ENCODE data around the gene DDHD1.
"Not testable (repeated sequence)": the region's sequence is repeated elsewhere in the genome, so short reads cannot be mapped to it uniquely, and the experiment has no call there.

DDHD1 gene

DNA sequence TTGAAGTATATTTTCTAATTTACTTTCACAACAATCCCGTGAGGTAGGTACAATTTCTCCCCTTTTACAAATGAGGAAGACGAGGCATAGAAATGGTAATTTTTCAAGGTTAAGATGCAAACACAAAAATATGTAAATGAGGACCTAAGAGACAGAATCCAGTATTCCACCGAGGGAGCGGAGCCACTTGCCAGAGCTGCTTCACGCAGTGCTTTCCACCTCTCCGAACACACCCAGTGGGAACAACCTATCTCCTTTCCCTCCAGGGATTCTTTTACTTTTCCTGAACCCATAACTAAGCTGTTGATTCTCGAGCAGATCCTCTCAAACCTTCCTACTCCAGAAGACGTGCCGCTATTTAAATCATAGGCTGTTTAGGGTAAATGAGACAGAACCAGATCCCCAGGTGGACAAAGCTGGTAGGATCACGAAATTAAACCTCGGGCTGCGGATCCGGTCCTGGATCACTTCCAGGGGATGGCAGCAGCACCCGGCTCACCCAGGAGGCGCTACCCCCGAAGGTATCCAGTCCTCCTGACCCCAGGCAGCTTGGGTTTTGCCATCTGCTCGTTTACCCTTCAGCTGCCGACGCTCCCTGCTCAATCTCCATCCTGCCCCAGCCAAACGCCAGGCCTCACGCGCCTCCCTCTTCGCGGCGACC lies 1.5 kb downstream of the DDHD1 start:
- DNase-seq, result peak; percentile 47

DNA sequence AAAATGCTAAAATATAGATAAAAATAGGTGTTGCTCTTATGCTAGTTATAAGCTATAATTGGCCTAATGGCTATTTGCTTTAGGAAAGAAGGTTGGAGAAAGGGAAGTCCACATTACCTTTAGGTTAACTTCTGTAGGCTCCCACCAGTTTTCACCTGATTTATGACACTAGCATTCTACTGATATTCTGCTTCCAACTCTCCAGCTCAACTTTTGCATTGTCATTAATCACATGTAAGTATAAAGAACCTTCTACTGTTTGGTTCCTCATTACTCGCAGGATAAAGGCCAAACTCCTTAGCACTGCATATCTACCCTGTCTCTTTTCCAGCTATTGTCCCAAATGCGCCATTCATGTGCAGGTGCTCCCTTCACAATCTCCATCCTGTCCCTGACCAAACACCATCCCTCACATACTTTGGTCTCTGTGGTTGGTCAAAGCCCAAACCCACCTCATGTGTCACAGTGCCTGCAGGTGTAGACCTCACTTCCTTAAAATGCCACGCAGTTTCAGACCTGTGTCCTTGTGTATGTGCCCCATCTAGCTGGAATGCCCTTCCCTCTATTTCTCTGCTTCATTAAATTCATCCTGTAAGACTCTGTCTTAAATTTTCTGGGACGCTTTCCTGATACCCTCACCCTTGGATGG lies 3.3 kb downstream of the DDHD1 start:
- DNase-seq, result no peak

DNA sequence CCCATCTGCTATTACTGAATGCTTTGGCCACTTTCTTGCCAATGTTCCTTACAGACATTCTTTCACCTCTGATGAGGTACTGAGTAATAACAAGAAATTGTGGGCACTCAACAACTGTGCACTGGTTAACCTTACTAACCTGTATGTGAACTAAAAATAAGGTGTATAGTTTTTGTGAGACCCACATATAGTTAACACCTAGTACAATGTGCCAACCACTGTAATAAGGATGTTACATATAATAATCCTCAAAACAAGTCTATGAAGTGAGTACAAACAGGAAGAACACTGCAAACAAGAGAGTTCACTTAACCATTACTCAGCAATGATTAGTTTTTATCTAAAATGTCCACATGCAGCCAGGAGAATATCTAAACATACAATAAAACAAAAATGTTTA lies 4.5 kb downstream of the DDHD1 start:
- DNase-seq, result no peak

DNA sequence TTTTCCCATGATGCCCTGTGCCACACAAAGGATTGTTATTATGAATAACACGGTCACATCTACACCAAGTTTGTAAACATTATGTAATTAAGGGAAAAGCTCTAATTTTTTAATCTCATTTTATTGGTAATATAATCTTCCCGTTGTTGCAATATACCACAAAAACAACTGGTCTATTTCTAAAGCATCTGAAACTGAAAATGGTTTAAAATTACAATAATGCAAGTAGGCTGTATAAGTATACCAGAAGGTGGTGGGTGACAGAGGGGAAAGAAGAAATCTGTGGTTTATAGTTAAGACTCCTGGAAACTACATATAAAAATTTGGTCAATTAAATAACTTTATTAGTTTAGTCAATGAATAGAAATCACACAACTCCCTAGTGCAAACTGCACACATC lies 5.2 kb downstream of the DDHD1 start:
- no peak for DNase-seq

DNA sequence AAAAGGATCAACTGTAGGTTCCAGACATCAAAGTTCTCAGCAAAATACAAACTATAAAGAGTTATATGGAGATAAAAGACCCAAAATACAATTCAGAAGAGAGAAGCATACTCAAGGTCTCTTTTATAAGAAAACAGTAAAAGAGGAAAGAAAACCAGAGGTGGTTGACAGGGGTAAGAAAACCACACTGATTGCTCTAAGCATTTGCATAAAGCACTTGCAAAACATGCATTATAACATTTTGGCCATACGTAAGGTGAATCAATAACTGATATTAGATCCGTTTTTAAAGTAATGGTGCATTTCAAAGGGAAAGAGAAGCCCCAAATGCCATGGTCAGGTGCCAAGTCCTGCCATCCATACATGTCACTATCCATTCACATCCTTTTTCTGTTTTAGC lies 5.9 kb downstream of the DDHD1 start:
- DNase-seq, result no peak

DNA sequence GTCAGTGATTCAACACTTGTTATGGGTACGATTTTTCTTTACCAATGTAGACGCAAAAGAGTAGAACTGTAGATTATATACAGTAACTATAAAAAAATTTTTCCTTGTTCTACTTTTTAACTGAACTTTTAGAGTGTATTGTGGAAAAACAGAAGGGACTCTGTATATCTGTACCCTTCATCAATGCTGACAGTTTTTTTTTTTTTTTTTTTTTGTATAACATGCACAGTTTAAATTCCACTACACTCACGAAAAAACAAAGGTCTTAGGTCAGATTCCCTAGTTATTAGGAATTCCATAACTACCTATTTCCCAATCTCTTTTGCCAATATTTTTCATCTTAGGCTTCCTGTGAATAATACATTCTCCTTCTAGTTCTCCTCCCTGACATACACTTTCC lies 6.4 kb downstream of the DDHD1 start:
- DNase-seq, result no peak

DNA sequence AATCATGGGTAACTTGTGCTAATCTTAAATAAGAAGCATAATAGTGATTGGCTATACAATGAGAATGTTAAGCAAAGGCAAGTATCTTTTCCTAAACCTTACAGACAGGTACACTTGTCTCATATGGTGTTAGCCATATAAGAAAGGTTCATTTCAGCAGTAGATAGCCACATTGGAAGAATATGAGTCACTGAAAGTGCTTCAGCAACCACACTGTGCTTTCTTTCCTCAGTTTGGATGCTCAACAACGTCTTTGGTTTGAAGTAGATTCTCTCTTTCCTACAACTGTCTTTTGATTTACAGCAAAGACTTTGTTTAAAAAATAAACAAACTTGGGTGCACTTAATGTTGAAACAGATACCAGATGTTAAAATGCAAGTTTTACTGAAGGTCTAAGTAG lies 8.9 kb downstream of the DDHD1 start:
- DNase-seq, result no peak

DNA sequence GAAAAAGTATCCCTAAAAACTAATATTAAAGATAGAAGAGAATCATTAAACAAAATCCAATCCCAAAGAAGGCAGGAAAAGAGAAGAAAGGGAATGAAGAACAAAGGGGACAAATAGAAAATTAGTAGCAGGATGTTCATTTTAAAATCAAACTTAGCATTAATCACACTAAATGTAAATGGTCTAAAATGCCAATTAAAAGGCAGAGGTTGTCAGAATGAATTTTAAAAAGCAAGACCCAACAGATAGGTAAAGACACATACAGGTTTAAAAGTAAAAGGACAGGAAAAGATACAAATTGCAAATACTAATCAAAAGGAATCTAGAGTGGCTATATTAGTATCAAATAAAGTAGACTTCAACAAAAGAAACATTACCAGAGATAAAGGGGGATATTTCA lies 12.5 kb downstream of the DDHD1 start:
- no peak for DNase-seq

DNA sequence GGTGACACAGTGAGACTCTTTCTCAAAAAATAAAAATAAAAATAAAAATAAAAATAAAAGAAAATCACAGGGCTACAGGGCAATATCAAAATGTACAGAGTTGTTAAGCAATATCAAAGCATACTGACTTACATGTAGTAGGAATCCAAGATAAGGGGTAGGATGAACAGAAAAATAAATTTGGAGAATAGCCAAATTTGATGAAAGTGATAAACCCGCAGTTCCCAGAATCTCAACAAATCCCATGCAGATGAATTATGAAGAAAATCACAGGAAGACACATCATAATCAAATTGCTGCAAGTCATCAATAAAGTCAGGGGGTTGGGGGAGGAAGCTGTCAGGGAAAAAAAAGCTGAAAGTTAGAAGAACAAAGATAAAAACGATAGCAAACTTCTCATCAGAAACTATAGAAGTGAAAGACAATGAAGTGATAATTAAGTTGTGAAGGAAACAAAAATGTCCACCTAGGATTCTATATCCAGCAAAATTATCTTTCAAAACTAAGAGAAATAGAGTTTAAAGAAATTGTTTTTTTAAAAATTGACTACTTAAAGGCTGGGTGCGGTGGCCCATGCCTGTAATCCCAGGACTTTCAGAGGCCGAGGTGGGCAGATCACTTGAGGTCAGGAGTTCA lies 15.4 kb downstream of the DDHD1 start:
- no peak for DNase-seq

DNA sequence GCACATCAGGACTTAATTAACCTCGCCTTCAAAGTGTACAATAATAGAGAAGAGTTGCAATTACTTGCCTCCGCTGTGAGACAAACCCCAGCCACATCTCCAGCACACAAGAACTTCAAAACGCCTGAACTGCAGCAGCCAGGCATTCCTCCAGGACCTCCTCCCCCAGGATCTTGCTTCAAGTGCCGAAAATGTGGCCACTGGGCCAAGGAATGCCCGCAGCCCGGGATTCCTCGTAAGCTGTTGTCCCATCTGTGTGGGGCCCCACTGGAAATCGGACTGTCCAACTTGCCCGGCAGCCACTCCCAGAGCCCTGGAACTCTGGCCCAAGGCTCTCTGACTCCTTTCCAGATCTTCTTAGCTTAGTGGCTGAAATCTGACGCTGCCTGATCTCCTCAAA lies 22.6 kb downstream of the DDHD1 start:
- not testable (repeated sequence) for DNase-seq

DNA sequence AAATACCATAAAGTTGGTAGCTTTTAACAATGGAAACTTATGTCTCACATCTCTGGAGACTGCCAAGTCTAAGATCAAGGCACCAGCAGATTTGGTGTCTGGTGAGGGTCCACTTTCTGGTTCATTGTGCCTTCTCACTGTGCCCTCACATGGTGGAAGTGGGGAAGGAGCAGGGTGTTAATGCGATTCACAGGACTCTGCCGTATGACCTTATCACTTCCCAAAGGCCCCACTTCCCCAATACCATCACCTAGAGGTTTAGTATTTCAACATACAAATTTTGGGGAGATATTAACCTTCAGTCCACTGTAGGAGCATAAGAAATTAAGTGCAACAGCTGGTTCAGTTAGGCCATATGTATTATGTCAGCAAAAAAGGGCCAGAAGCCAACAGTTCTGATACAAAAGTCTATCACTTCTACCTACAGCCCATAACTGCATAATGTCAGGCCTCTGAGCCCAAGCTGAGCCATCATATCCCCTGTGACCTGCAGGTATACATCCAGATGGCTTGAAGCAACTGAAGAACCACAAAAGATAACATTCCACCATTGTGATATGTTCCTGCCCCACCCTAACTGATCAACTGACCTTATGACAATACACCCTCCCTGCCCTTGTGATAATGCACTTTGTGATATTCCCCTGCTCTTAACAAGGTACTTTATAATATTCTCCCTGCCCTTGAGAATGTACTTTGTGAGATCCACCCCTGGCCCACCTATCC lies 24.7 kb downstream of the DDHD1 start:
- DNase-seq, result no peak

DNA sequence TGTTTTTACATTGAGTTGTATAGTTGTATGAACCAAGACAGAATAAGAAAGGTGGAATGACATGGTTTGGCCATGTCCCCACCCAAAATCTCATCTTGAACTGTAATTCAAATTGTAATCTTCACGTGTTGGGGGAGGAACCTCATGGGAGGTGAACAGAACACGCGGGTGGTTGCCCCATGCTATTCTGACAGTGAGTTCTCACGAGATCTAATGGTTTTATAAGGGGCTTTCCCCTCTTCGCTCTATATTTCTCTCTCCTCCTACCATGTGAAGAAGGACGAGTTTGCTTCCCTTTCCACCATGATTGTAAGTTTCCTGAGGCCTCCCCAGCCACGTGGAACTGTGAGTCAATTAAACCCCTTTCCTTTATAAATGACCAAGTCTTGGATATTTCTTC lies 25.3 kb downstream of the DDHD1 start:
- no peak for DNase-seq

DNA sequence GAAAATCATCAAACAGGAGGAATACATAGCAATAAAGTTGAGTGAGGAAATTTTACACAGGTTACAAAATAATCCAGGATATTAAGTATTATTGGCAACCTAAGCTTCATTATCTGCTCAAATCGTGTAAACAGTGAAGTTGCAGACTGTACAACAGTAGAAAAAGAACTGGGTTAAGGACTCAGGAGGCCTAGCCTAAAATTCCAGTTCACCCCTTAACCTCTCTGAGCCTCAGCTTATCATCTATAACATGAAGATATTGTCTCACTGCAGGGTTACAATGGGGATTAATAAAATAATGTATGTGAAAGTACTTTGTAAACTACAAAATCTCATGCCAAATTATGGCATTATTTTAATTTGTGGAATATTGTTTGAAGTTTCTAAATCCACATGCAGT lies 26.0 kb downstream of the DDHD1 start:
- DNase-seq, result no peak

DNA sequence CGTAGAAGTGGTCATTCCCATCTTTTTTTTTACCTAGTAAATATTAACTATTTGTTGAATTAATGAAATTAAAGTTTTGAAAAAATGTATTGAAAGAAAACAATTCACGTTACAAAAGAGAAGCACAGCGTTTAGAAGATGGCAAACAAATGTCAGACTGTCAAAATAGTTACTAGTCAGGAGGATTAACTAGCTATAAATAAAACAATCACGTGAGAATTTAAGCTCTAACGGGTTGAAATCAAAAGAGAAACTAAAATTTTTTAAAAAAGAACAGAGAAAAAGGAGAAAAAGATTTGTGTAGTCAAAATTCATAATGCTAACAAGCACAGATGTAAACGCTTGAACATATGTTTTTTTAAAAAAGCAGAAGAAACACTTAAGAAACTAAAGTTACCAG lies 26.4 kb downstream of the DDHD1 start:
- no peak for DNase-seq

DNA sequence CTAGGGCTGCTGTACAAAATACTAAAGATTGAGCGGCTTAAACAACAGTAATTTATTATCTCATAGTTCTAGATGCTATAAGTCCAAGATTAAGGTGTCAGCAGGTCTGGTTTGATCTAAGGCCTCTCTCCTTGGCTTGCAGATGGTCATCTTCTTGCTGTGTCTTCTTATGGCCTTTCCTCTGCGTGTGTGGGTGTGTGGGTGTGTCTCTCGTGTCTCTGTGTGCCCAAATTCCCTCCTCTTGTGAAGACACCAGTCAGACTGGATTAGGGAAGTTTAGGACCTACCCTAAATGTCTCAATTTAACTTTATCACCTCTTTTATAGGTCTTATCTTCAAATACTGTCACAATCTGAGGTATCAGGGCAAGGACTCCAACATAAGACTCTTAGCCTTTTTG lies 28.3 kb downstream of the DDHD1 start:
- DNase-seq, result no peak

DNA sequence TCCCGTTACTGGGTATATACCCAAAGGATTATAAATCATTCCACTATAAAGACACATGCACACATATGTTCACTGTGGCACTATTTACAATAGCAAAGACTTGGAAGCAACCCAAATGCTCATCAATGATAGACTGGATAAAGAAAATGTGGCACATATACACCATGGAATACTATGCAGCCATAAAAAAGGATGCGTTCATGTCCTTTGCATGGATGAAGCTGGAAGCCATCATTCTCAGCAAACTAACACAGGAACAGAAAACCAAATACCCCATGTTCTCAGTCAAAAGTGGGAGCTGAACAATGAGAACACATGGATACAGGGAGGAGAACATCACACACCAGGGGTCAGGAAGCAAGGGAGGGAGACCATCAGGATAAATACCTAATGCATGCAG lies 31.7 kb downstream of the DDHD1 start:
- not testable (repeated sequence) for DNase-seq

DNA sequence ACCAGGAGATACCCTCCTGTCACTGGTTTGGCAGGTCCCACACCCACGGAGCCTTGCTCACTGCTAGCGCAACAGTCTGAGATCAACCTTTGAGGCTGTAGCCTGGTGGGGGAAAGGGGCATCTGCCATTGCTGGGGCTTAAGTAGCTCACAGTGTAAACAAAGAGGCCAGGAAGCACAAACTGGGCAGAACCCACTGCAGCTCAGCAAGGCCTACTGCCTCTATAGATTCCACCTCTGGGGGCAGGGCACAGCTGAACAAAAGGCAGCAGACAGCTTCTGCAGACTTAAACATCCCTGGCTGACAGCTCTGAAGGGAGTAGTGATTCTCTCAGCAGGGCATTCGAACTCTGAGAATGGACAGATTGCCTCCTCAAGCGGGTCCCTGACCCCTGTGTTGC lies 35.6 kb downstream of the DDHD1 start:
- DNase-seq, result not testable (repeated sequence)

DNA sequence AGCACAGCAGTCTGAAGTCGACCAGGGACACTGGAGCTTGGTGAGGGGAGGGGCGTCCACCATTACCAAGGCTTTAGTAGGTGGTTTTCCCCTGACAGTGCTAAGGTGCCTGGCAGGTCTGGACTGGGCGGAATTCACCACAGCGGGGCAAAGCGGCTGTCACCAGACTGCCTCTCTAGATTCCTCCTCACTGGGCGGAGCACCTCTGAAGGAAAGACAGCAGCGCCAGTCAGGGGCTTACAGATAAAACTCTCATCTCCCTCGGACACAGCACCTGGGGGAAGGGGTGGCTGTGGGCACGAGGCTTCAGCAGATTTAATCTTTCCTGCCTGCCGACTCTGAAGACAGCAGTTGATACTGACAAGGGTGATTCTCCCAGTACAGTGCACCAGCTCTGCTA lies 39.1 kb downstream of the DDHD1 start:
- DNase-seq, result no peak

DNA sequence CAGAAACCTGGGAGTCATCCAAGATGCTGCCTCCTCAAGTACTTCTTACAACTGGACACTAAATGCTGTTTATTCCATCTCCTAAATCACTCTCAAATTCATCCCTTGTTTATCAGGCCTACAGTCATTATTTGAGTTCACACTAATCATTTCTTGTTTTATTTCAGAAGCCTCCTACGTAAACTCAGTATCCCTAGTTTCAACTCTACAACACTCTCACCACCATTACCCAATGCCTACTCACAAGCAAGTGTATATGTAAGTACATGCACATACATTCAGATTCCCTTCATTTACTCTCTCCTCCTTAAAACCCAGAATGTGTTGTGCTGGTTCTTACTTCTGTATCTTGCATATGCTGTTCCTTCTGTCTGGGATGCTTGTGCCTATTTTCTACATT lies 43.0 kb downstream of the DDHD1 start:
- DNase-seq, result no peak

DNA sequence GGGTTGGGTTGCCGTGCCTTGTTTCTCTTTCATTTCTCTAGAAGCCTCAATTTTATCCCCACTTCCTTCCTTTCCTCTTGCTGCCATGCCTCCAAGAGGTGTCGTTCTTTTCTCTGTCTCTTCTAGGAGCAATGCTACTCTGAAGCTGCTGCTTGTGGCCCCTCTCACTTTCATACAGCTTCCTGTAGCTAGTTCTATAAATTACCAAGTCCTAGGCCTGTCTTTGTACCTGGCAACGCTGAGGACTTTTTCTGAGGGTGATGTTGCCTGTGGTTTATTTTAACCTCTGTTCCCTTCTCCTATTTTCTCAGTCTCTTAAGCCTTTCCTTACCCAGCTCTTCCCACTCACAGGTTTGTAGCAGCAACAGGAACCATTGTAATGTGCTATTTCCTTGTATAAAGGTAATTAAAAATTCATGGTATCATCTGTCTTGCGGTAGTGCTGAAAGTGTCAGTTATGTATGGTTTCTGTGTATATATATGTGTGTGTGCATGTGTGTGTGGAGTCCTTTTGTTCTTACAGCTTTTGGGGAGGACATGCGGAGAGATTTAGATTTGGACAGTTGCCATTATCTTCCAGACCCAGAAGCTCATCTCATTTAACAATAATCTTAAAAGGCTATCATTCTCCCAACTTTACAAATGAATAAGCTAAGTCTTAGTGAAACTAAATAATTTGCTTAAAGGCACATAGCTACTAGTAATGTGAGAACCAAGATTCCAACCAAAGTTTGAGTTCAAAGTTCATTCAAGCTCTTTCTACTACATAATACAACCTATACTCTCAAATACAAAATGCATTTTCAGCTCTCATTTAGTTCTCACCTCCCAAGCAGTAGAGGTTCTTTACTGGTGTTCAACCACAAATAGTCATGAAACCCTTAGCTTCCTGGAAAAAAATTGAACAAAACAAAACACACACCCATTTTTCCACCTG lies 43.8 kb downstream of the DDHD1 start:
- DNase-seq, result peak; percentile 64

DNA sequence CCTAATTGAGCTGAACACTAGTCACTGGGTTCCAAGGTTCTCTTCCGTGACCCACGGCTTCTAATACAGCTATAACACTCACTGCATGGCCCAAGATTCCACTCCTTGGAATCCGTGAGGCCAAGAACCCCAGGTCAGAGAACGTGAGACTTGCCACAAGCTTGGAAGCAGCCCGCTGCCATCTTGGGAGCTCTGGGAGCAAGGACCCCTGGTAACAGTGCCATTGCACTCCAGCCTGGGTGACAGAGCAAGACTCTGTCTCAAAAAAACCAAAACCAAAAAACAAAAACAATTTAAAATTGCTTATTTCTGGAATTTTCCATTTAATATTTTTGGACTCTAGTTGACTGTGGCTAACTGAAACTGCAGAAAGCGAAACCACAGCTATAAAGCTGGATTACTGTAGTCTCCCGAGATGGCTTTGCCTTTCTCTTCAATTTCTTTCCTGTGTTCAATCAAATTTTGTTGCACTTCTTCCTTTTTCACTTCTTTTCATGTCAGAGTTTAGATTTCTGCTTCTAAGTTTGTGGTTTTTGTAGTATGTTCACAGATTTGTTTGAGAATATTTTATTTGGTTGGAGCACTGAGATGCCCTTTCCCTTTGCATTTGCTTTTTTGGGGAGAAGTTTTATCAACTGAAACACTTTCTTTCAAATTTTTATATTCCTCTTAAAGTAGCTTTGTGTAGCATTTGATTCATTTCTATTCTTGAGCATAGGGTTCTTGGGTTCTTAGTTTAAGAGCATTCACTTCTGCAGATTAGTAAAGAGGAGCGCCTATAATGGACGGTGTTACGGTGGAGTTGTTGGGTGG lies 44.6 kb downstream of the DDHD1 start:
- no peak for DNase-seq

DNA sequence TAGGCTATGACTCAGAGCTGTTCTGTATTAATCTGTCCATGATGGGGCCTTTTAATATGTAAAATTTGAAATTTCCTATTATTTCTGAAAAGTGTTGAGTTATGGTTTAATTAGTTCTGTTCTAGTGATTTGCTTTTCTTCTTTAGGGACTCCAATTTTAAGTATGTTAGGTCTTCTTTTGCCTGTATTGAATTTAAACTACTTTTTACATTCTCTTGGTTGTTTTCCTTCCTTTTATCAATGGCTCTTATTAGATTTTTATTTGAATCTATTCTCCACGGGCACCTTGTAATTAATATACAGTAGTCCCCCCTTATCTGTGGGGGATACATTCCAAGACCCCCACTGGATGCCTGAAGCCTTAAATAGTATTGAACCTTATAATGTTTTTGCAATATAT lies 46.4 kb downstream of the DDHD1 start:
- DNase-seq, result no peak

Measured in activated naive CD4-positive, alpha-beta T cell treated with Interleukin-2 at 50 U/mL for 16 hours (primary cell).